OCI-M2 (cell line): ENCODE data around the gene KCNT1.

Experiments
- DNase-seq: peaks from one replicate; lab custom pipeline; 2025; ENCODE audit not compliant: unreplicated experiment; lab: John Stamatoyannopoulos, UW

The KCNT1 gene

DNA sequence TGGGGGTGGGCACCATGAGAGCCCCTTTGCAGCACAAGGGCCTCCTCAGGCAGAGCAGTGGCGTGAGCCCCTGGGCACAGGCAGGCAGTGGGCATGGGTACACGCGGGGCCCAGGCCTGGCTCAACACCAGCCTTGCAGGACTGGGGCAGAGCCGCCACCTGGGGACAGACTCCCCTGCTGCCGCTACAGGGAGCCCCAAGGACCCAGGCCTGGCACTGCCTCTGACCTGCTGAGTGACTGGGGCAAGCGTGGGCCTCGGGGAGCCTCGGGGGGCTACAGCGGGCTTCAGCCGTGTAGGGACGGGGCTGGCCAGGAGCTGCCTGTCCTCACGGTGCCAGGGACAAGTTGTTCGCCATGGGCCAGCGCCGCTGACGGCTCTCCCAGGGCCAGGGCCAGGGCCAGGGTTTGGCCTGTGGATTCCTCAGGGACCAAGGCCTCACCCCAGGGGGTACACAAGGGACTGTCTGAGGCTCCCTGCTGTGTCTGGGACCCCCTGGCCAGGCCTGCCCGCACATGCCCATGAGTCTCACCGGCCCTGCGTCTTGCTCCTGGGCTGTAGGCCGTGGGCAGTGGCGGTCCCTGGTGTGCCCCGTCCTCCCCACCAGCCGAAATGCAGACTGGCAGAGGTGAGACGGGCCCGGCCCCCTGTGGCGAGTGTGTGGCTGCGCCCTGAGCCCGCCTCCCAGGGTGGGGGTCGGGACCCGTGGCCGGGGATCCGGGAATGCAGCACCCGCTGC, 42.5 kb downstream of the KCNT1 start:
- no peak for DNase-seq

DNA sequence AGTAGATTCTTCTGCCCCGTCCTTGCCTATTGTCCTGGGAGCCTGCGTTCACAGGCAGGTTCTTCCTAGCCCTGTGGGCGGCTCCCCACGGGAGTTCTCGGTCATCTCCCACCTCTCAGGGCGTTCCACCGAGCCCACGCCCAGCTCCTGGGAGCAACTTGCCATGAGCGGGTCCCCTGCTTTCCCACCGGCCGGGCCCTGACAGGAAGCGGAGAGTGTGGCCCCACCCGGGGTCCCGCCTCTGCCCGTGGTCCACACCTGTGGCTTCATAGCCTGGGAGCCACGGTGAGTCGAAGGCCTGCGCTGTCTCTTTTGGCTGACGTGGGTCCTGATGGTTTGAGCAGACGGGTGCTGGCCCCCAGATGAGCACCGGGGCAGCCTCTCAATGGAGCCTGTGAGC, 43.2 kb downstream of the KCNT1 start:
- no peak for DNase-seq

DNA sequence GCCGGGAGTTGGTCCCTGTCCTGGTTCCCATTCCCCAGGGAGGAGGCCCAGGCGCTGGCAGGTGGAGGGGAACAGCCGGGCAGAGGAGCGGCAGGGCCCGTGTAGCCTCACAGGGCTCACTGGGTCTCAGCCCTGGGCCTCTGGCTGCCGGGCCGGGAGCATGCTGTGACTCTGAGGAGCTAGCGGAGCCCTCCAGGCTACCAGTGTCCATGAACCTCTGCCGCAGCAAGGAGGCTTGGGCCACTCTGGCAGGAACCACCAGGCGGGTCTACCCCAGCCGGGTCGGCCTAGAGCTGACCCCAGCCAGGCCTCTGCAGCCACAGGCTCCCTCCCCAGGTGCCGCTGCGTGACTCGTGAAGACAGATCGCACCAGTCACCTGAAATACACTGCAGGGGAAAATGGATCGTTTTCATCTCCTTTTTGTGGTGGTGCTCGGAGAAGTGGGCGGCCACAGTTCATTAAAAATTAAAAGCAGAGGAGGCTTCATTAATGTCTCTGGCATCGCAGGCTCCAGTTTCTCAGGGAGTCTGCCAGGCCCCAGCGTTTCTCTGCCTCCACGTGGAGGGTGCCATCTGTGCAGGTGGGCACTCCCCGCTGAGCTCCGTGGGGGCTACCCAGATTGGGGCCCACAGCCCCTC, 43.8 kb downstream of the KCNT1 start:
- DNase-seq = no peak

DNA sequence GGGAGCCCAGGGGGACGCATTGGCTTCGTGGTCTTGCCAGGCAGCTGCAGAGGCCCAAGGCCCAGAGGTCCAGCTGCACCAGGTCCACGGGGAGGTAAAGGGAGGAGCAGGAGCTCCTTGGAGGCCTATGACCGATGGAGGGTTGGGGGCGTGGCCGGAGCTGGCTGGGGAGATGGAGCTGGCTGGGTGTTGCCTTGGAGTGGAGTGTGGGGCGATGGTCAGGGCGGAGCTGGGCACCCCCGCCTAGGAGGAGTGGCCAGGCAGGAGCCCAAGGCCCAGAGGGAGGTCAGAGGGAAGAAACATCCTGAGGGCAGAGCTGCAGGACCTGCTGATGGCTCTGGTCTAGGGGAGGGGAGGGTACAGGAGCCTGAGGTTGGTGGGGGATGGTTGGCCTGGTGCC, 44.6 kb downstream of the KCNT1 start:
- DNase-seq = no peak

DNA sequence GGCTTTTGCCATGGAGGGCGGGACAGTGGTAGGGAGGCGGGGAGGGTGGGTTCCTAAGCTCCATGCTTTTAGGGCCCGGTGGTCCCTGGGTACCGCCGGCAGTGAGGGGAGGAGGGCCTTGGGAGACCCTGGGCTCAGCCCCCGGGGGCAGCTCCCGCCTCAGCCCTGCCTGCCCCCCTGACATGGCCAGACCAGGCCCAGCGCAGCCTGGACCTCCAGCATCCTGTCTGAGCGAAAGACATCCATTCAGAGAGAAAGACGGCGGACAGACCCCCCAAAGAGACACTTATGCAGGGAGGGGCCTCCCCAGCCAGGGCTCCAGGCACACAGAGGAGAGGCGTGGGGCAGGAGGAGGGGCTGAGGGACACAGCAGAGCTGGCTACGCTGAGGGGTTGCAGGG, 45.3 kb downstream of the KCNT1 start:
- DNase-seq = no peak

DNA sequence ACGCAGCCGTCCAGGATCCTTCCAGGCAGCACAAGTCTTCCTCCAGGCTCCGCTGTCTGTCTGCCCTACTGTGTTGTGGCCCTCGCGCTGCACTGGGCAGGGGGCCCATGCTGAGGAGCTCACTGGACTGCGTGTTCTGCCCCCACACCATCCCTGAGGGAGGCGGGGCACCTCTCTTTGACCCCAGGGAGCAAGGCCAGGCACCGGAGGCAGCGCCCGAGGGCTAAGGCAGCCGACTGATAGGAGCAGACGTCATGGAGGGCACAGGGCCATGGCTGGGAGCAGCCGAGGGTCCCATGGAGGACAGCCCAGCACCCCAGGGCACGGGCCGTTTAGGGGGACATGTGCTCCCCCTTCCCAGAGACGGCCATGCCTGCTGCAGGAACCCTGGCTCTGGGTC, 46.7 kb downstream of the KCNT1 start:
- DNase-seq = no peak

DNA sequence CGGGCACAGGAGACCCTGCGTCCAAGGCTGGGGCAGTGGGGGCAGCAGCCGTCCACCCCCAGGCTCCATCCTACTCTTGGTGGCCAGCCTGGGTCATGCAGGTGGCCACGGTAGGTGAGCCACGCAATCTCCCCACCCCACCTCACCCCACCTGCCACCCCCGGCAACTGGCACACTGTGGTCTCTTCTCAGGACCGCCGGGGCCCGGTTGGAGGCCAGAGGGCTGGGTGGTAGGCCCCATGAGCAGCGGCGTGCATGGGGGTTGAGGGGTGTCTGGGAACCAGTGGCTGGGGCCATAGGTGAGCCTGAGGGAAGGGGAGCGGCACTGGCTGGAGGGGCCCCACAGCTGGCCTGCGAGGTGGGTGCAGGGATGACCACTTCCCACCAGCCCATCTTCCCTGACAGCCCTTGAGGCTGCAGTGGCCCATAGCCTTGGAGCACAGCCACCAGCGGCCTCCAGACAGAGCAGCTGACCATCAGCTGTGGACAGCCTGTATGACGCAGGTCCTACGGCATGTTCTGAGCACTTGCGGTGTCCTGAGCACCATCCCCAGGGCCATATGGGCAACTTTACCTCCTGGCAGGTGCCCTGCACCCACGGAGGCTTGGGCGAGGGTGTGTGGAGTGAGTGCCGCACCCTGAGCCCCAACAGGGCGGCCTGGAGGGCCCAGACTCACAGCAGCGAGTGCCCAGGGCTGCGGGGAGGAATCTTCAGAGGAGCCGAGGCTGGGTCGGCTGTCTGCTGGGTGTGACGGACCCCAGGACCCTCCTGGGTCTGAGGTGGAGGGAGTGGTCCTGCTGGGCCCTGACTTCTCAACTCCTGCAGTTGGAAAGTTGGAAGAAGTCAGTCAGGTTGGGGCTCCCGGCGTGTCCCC, 47.4 kb downstream of the KCNT1 start:
- no peak for DNase-seq

DNA sequence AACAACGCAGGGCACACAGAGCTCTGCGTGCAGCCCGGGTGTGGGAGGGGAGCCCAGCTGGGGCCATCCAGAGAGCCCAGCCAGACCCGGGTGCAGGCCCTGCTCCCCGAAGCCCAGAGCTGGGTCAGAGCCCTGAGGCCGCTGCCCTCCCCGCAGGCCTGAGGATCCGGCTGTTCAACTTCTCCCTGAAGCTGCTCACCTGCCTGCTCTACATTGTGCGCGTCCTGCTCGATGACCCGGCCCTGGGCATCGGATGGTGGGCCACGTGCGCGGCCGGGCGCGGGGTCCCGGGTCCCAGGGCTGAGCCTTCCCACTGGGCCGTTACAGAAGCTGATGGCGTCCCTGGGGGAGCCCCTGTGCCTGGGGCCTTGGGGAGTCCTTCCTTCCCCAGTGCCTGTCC, 48.8 kb downstream of the KCNT1 start:
- no peak for DNase-seq

DNA sequence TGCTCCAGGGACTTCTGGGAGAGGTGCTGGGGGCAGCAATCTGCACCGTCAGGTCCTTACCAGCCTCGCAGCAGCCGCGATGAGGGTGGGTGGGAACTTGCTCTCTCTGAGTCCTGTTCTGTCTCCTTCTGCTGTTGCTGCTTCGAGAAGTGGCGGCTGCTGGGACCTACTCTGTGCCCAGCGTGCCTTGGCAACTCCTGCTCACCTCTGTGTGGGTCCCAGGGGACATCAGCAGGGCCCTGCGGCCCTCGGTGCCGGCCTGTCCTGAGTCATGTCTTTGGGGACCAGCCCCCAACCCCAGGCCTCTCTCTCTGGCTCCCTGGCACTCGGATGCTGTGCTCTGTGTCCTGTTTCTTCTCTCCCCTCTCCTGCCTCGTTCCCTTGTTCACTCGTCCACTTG, 49.5 kb downstream of the KCNT1 start:
- no peak for DNase-seq

DNA sequence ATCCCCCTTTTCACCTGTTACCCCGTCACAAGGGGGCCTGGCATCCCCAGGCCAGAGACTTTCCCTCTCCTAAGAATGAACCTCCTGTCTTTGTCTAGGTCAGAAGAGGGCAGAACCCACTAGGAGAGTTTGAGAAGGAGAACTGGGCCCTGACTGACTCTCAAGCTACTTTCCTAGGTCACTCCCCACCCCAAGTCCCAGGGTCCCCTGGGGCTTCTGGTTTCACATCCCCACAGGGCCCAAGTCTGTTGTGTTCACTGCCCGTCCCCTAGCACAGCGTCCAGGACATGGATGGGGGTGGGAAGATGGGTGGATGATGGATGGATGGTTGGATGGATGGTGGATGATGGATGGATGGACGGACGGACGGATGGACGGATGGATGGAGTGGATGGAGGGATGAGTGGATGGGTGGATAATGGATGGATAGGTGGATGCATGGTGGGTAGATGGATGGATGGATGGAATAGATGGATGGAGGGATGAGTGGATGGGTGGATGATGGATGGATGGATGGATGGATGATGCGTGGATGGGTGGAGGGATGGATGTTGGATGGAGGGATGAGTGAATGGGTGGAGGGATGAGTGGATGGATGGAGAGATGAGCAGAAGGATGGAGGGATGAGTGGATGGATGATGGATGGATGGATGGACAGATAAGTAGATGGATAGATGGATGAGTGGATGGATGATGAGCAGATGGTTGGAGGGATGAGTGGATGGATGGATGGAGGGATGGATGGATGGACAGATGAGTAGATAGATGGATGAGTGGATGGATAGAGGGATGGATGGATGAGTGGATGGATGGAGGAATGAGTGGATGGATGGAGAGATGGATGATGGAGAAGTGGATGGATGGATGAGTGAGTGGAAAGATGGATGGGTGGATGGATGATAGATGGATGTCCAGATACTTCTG, 50.6 kb downstream of the KCNT1 start:
- DNase-seq = no peak

DNA sequence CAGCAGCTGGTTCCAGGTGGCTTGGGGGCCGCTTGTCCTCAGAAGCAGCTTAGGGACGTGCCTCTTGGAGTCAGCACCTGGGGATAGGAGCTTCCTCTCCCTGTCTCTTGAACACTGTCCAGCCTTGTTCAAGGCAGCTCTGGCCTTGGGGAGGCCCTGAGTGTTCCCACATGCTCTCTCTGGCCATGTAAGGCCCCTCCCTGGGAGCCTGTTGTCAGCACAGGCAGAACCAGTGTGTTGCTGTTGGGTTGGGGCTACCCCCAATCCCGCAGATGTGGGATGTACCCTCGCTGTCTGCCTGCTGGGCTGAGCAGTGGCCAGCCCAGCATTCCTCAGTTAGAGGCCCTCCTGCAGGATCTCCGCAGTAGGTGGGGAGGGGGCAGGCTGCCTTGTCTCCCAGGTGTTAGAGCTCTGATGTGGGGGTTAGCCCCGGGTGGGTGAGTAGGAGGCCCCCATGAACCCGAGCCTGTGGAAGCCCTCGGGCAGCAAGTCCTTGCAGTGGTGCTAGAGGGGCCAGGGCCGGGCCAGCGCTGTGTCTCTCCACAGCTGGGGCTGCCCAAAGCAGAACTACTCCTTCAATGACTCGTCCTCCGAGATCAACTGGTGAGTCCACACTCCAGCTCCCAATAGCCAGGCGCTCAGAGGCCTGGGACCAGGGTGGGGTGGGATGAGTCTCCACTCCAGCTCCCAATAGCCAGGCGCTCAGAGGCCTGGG, 51.6 kb downstream of the KCNT1 start:
- DNase-seq = no peak

DNA sequence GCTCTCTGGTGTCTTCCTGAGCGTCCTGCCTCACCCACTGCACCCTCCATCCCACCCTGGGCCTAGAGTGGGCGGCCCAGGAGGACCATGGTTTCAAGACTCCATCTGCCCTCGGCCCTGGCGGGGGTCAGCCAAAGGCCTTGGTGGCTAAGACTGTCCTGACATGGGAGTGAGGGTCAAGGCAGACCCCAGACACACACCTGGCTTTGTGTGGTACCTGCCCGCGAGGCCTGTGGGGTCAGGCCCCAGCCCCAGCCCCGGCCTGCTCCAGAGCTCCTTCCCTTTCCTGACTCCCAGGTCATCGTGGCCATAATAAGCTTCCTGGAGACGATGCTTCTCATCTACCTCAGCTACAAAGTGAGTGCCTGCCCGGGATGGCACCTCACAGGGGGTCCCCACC, 54.6 kb downstream of the KCNT1 start:
- DNase-seq = no peak

DNA sequence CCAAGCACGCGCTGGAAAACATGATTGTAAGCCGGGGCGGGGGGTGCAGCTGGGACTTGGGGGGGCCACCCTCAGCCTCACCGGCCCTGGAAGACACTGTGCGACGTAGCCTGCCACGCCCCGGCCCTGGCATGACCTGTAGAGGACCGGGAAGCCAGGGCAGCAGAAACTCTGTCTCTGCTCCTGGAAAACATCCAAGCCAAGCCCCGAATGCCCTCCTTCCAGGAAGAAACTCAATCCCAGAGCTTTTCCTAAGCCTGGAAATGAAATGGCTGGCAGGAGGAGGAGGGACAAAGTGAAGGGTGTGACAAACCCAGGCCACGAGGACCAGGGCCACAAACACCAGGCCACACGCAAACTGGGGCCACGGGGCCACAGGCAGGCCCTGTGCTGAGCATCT, 55.4 kb downstream of the KCNT1 start:
- no peak for DNase-seq

DNA sequence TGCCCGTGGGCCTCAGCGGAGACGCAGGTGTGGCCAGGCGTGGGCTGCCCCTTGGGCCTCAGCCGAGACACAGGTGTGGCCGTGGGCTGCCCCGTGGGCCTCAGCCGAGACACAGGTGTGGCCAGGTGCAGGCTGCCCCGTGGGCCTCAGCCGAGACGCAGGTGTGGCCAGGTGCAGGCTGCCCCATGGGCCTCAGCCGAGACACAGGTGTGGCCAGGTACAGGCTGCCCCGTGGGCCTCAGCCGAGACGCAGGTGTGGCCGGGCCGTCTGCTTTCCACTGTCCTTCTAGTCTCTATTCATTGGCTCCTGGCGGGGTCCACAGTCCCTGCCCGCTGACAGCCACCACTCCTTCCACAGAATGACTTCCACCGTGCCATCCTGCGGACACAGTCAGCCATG, 56.1 kb downstream of the KCNT1 start:
- DNase-seq = no peak

DNA sequence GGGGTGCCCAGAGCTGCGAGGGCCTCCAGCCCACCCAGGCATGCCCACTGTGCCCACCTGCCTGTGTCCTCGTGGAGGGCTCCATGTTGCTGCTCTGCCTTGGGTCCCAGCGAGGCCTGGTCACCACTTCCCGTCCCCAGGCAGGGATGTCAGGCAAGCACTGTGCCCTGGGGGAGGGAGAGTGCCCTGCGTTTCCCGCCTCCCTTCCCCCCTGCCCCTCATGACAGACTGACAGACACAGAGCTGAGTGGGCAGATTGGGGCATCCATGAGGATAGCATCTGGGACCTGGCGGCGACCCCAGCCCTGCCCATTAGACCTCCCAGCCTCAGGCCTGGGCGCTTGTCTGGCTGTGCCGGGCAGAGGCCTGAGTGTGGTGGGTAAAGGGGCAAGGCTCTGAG, 56.9 kb downstream of the KCNT1 start:
- DNase-seq = no peak

DNA sequence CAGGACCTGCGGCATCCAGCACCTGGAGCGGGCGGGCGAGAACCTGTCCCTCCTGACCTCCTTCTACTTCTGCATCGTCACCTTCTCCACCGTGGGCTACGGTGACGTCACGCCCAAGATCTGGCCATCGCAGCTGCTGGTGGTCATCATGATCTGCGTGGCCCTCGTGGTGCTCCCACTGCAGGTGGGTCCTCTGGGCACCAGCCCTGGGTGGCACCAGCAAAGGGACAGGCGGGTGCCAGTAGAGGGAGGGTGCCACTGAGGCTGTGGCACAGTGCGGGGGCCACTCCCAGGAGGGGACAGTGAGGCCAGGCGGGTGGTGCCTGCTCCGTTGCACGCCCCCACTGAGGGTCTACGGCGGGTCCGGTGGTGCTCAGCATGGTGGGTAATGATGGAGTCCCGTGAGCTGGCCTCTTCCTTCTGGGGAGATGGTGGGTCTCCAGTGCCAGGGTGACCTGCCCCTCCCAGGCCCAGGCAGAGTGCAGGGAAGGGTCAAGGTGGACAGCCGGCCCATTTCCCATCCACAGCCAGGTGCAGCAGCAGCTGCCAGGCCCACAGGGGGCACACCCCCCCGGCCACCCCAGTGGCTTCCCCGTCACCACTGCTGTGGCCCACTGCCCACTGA, 57.8 kb downstream of the KCNT1 start:
- no peak for DNase-seq

DNA sequence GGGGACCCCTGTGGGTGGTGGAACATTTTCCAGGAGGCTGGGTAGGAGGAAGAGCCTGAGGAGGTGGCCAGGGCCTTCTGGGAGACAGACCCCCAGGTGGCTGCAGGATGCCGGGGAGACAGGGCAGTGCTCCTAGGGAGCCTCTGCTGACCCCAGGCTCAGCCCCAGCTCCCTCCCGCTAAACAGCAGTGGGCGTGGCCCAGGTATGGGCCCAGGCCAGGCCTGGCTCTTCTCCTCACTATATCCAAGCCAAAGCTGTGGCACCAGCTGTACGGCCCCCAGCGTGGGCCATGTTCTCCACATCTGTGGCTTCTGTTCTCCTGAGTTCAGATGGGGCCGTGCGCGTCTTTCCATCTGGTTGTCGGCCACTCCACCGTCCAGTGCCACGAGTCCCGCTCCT, 58.5 kb downstream of the KCNT1 start:
- no peak for DNase-seq

DNA sequence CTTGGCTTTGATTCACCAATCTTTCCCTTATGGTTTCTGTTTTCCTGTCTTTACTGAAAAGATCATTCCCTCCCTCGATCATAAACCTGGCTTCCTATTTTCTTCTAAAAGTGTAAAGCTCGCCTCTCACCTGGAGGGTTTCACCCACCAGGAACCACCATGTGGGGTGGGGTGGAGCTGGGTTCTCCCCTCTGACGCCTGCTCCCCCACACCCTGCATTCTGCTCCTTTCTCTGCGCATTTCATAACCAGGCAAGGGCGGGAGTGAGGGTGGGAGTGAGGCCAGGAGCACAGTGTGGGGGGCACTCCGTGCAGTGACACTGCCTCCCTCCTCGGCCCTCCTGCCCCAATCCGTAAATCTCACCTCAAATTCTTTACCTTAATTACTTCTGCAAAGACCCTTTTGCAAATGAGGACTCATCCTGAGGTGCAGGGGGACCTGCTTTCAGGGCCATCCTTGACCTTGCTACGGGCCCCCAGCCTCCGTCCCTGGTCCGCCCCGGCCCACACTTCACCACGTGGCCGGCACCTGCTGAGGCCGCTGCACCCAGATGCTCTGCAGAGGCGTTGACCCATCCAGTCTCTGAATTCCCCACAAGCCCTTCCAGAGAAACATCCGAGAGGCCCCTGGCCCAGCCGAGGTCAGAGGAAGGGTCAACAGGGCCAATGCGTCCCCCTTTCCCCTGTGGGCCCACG, 59.3 kb downstream of the KCNT1 start:
- DNase-seq = no peak

DNA sequence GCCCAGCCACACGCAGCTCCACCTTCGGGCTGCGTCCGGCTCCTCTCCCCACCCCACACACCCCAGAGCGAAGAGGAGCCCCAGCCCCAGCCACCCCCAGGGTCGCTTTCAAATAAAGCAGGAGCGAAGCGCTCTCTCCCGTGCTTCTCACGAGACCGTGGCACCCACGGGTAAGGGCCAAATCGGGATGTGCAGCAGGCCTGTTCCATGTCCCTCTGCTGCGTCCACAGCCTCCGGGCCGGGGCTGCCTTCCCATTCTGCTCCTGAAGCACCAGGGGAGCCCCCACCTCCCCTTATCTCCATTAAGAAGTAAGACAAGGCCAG, 59.8 kb downstream of the KCNT1 start:
- no peak for DNase-seq

DNA sequence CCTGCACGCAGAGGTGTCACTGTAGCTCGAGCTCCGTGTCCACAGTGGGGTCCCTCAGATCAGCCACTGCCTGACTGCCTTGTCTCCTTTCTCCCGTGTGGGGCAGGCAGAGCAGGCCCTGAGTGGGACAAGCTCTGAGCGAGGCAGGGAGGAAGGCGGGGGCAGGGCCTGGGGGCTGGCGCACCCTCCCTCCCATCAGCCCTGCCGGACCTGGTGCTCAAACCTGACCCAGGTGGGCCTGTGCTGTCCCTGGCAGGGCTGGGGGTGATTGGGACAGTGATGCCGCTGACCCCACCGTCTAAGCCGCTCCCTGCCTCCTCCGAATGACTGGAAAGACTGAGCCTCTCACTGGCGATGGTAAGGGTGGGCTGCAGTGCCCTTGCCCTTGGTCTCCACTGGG, 60.9 kb downstream of the KCNT1 start:
- DNase-seq = no peak
